ENCODE results near the gene PRICKLE4.
"Not testable (repeated sequence)": the region's sequence is repeated elsewhere in the genome, so short reads cannot be mapped to it uniquely, and the experiment has no call there.

PRICKLE4 gene

DNA sequence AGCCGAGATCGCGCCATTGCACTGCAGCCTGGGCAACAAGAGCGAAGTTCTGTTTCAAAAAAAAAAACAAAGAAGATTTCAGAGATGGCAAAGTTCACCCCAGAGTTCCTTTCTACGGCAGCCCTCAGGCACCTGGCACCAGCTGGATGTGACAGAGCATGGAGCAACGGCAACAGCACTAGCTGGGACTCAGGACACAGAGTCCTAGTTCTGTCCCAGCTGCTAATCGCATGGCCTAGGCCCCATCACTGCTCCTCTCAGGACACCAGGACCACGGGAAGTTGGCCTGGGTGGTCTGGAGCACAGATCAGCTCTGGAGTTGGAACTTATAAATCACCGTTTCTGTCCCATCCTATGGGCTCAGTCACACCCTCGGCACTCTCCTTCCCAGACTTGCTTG lies 34.5 kb upstream of the PRICKLE4 start:
- DNase-seq = no peak

DNA sequence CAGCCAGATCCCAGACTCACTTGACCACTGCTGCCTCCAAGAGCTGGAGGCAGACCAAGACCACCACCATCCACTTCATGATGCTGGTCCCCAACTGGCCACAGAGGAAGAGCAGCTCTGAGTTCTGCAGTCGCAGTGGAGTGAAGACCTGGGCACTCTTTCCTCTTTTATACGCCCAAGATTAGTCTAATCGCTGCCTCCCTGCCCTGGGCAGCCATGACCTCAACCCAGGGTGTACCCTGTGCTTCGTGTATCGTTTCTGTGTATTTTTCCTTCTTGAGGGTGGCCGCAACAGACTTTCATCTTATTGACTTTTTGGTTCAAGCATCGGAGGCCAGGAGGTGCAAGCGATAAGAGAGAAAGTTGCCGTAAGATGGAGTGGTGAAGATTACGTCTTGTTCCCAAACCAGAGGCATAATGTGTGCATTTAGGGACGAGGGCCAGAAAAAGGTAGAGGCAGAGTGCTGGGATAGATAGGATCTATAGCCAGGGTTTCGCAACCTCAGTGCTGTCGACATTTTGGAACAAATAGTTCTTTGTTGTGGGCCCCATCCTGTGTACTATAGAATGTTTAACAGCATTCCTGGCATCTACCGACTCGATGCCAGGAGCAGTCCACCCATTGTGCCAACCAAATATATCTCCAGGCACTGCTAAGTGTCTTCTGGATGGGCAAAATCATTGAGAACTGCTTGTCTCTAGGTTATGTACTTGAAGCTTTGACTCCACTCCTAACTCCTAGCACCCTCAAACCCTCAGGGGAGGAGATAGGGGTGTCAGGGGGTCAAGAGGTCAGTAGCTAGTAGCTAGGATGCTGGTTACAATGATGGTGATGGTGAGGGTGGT lies 33.1 kb upstream of the PRICKLE4 start, which contains the start of gene PGC:
Gene PGC (minus strand): TSS at position 142 of the 846 bp plus-strand sequence. CDS start 63 bp downstream, at position 79.
- DNase-seq = no peak

DNA sequence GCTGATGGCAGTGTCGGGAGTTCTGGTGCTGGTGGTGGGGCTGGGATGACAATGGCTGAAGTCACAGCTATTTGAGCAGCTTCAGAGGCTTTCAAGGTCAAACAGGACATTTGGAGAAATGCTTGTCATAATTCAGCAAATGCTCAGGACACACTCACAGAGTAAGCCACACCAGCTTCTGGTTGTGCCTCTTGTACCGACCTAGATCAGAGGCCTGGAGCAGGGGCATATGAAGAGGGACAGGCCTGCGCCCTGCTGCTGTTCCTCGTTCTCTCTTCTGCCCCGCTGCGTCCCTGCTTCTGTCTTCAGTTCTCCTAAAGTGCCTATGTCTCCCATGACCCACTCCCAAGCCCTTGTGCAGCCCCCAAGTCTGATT lies 32.5 kb upstream of the PRICKLE4 start:
- no peak for DNase-seq

DNA sequence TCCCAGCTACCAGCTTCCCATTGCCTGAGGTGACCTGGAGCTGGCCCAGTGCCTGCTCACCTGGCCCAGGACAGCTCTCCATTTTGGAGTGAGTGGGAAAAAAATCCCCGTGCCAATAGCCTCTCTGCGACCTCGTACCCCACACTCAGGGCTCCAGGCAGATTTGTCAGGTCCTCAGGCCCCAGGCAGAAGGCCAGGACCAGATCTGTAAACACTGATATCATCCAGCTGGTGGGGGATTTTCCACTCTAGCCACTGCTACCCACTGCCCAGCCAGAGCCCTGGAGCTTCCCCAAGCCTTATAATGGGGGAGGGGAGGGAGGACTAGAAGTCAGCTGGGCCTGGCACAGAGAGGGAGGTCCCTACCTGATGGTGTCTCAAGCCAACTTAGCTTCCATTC lies 32.0 kb upstream of the PRICKLE4 start:
- DNase-seq = no peak

GRCh38 chr6:41750374-41750773 lies 30.2 kb upstream of the PRICKLE4 start:
- no peak for DNase-seq

DNA sequence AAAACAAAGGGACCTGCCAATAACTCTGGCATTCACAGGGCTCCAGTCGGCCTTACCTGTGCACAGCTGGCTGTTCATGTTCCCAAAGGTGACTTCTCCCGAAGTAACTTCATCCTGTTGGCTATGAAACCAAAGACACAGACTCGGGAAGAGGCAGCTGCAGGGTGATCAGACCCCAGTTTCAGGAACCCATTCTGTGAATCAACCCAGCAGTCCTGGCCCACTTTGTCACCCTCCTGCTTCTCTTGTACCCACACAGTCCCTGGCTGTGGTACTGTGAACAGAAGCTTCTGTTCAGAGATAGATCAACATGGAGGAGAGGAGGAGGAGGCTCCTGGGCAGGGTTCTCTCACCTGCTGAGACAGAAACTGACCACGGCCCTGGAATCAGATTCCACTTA lies 24.7 kb upstream of the PRICKLE4 start:
- DNase-seq = no peak

GRCh38 chr6:41756354-41756753 lies 24.2 kb upstream of the PRICKLE4 start:
- no peak for DNase-seq

DNA sequence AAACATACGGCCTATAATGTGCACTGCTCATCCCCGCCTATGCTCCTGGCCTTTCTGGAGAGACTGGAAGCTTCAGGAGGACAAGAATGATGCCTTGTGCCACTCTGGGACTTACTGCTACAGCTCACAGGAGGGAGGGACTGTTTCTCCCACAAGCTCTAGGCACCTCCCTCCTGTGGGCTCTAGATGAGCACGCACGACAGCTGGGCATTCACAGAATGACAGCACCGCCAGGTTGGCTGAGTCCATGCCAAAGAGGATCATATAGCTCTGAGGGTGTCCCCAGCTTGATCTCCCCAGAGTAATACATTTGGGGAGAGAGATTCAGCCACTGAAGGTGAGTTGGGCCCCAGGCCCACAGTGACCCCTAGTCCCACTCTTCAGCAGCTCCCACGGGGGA lies 23.3 kb upstream of the PRICKLE4 start:
- no peak for DNase-seq

- no peak for DNase-seq
Measured at GRCh38 chr6:41757931-41758640, 22.5 kb upstream of the PRICKLE4 start.

DNA sequence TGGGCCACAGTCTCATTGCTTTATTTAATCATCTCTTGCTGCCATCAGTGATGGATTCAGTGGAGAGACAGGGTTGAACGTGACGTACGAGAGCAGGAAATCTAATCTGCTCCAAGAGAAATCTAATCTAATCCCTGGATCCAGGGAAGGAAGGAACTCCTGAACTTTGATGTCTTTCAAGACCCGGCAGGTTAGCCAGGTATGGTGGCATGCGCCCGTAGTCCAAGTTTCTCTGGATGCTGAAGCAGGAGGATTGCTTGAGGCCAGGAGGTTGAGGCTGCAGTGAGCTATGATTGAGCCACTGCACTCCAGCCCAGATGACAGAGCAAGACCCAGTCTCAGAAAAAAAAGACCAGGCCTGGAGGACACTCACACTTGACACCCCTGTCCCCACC lies 21.9 kb upstream of the PRICKLE4 start:
- DNase-seq = no peak

DNA sequence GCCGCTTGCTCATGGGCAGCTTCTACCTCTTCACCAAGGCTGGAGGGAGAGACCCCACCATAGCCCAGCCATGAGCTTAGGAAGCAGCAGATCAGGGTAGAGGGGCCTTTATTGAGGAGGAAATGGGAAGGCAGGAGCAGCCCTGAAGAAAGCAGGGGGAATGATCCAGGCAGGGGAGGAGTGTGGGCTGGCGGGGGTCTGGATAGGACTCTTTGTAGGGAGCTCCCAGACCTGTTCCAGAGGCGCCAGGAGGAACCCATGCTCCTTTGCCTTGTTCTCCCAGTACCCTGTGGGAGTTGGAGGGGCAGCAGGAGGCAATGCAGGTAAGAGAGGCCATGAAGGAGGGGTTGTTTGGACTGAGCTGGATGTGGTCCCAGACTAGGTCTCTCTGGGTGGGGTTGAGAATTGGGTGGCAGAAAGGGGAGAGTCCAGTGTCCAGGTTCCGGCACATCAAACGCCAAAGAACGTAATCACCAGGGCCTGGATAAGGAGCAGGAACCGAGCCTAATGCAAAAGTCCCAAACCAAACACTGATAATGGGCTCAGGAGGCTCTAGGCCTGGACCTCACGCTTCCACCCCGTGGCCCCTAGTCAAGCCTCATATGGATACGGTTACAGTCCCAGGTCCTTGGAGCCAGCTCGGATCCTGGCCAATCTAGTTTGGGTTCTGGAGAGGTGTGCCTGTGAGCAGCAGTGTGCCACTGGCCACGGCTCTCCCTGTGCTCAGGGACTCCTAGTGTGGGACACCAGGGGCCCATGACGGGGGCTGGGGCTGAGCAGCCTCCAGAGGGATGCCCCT lies 21.3 kb upstream of the PRICKLE4 start:
- no peak for DNase-seq

DNA sequence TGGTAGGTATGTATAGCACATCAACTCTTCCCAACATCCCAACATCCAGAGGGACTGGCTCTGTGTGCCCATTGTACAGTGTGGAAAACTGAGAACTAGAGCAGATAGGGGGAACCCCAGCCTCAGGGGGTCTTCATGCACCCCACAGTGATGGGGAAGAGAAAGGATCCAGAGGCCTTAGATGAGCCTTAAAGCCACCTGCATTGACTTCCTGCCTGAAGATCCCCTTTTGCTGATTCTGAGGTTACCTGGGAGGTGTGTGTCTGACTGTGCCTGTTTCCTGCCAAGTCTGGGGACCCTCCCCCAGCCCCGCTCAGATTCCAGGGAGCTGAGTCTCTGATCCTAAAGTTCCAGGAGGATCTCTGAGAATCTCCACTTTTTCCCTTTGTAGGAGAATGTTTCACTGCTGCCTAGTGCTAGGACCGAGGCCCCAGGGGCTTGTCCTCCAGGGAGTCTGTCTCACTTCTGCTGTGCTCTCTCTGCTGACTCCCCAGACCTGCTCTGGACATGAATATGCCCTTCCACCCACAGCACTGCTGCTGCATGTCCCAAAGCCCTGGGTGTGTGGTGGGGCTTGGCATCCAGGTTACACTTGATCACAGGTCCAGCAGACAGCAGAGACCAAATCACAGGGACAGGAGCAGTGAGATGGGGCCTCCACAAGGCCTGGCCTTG lies 20.5 kb upstream of the PRICKLE4 start:
- no peak for DNase-seq

GRCh38 chr6:41763470-41763869 lies 17.1 kb upstream of the PRICKLE4 start:
- DNase-seq = no peak

GRCh38 chr6:41766043-41766664 lies 14.4 kb upstream of the PRICKLE4 start:
- not testable (repeated sequence) for DNase-seq

GRCh38 chr6:41767112-41767833 lies 13.3 kb upstream of the PRICKLE4 start:
- DNase-seq = no peak

DNA sequence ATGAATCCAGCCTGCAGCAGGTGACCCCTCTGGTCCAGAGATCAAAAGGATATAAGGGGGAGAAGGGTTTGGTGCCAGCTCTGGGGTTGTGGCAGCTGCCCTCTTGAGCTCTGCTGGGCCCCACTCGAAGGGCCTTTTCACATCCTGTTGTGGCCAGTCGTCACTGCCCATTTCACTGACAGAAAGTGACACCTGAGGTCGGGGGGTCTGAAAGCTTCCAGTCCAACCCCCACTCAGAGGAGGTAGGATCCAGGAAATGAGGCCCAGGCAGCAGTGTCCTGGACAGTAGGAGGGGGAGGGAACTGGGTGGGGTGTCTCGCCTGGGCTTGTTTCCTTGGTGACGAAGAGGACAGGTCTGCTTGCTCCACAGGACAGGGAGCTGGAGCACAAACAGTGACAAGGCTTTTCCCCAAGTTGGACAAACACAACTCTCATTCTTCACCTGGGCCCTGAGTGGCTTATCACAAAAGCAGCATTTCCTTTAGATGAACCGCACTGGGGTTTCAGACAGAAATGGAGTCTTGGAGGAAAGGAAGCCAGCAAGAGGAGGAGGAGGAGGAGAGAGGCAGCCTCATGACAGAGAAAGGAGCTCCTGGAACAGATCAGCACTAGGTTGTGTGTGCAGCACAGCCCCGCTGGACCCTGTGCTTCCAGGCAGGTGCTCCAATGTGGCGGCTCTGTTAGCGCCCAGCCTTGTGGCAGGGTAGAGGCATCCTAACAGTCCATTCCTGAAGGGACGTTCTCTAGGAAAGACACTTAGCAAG lies 11.9 kb upstream of the PRICKLE4 start:
- no peak for DNase-seq

DNA sequence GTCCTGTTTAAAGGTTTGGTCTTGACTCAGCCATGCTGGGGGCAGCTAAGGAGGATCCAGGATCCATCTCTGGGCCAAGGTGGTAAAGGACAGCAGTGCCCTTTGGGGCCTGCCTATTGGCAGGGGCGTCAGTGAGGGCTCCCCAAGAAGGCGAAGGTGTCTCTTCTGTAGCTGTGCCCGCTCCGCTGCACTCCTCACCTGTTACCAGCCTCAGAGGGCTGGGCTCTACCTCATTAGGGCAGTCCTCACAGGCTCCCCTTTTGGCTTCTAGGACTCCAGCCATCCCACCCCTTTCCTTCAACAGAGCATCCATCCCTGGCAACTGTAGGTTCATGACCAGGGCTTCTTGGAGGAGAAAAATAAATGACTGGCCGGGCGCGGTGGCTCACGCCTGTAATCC lies 11.2 kb upstream of the PRICKLE4 start:
- no peak for DNase-seq

DNA sequence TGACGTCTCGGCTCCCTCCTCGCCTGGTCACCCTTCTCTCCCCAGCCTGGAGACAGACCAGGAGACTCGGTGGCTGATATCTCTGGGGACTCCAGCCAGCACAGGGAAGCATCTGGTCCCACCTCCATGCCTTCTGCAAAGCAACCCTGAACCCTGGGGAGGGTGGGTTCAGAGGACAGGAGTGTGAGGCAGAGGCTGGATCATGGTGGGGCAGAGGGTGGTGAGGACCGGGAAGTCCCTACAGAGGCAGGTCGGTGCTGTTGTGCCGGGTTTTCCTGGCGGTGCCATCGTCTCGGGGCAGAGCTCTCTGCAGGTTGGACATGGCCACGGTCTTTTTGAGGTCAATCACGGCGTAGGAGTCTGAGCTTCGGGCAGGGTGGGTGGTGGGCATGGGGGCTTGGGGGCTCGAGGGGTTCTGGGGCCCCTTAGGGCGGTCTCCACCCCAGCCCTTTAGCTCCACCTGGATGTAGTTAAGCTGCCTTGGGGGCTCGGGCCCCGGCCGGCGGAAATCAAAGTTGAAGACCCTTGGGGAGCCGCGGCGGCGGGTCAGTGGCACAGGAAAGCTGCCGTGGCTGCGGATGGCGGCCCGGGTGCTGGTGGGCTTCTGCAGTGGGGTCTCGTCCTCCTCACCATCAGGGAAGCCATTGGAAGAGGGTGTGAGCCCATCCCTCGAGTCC lies 10.1 kb upstream of the PRICKLE4 start:
- no peak for DNase-seq

GRCh38 chr6:41771058-41771983 lies 9.3 kb upstream of the PRICKLE4 start:
- no peak for DNase-seq

Data from NCI-H1436 treated with DMSO at 0.1 percent for 48 hours (cell line).